Neutrophil (primary cell): ENCODE data around the gene ZNF573.
A peak's percentile ranks its signal among the peaks of the same experiment; 100 is the strongest.
"Not testable (repeated sequence)": the region's sequence is repeated elsewhere in the genome, so short reads cannot be mapped to it uniquely, and the experiment has no call there.

Source experiments
- H3K27ac ChIP-seq: fragments of 200-600 bp; sonication (generic); 2 replicates; pipeline ENCODE4 v1.5.1; 2016; ENCODE audit warnings: mild to moderate bottlenecking, moderate library complexity
- H3K27me3 ChIP-seq: fragments of 200-600 bp; sonication (generic); 2 replicates; pipeline ENCODE4 v1.6.0; 2016; ENCODE audit warnings: mild to moderate bottlenecking
- H3K36me3 ChIP-seq: fragments of 200-600 bp; sonication (generic); 2 replicates; pipeline ENCODE4 v1.5.1; 2017
- H3K4me1 ChIP-seq, 2 experiments: fragments of 200-600 bp in 1 of 2; sonication (generic) in 1 of 2; 1 replicate in 1 of 2; 2 replicates in 1 of 2; pipeline versions ENCODE4 v1.5.1 to v1.6.1; 2013 to 2016; ENCODE audit warnings: low read depth in 1 of 2, low read length in 1 of 2, mild to moderate bottlenecking in 1 of 2, moderate library complexity in 1 of 2; ENCODE audit not compliant: control insufficient read depth in 1 of 2, insufficient read depth in 1 of 2
- H3K4me3 ChIP-seq, 2 experiments: fragments of 200-600 bp in 1 of 2; sonication (generic) in 1 of 2; 1 replicate in 1 of 2; 2 replicates in 1 of 2; pipeline ENCODE4 v1.5.1; 2013 to 2016; ENCODE audit warnings: low read depth in 1 of 2, low read length in 1 of 2, mild to moderate bottlenecking in 1 of 2, moderate library complexity in 1 of 2
- H3K9me3 ChIP-seq: fragments of 200-600 bp; sonication (generic); 2 replicates; pipeline ENCODE4 v1.5.1; 2016
- CTCF ChIP-seq: fragments of 200-600 bp; sonication (generic); IDR thresholded peaks from 2 replicates; pipeline ENCODE4 v1.5.1; 2016; ENCODE audit warnings: antibody characterized with exemption

Gene ZNF573

DNA sequence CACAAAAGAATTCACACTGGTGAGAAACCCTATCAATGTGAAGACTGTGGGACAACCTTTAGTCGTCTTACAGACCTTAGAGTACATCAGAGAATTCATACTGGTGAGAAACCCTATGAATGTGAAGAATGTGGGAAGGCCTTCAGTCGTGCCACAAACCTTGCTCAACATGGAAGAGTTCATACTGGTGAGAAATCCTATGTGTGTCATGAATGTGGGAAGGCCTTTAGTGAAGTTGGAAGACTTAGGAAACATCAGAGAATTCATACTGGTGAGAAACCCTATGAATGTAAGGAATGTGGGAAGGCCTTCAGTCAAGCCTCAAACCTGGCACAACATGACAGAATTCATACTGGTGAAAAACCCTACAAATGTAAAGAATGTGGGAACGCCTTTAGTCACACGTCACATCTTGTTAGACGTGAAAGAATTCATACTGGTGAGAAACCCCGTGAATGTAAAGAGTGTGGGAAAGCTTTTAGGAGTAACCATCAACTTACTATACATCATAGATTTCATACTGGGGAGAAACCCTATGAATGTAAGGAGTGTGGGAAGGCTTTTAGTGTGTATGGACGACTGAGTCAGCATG lies 24.0 kb upstream of the ZNF573 start:
- Histone ChIP-seq H3K36me3 (no peaks in the 10 kb centered on the region), H3K27me3 (no peaks in the 10 kb centered on the region), H3K4me3 (no peak overlapping the region), H3K27ac (no peak overlapping the region), H3K4me1 (no peaks in the 10 kb centered on the region), H3K9me3 (peaks cover 37% of the 10 kb centered on the region)
- no peak for TF ChIP-seq CTCF

DNA sequence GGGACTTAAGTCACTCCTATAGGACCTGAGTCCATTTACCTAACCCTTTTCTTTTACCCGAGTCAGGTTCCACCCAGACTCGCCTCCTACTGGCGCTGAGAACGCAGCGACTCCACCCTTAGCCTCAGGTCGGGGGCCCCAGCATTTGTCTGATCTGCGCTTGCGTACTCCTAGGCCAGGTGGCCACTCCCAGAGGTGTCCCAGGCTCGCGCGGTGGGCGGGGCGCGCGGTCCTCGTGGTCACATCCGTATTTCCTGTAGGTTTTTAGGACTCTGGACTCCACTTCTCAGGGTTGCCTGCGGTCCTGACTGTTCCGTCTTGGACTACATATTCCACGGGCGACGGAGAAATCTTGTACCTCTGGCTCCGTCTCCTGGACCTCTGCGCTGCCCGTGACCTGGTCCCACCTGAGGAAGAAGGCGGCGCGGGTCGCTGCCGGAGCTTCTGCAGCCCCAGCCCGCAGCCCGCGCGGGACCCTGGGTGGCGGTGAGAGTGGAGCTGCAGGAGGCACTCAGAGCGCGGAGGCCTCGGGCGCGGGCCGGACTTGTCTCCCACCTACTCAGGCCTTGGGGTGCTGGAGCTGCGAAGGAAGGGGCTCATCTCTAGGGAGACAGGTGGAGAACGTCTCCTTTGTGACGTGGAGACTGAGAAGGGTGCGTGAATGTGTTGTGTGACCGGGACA lies 11.0 kb upstream of the ZNF573 start:
- Histone ChIP-seq H3K9me3 (peaks cover 19% of the 10 kb centered on the region), H3K27ac (no peak overlapping the region), H3K27me3 (no peaks in the 10 kb centered on the region), H3K4me3 (no peak overlapping the region), H3K4me1 (no peaks in the 10 kb centered on the region), H3K36me3 (no peaks in the 10 kb centered on the region)
- no peak for TF ChIP-seq CTCF

DNA sequence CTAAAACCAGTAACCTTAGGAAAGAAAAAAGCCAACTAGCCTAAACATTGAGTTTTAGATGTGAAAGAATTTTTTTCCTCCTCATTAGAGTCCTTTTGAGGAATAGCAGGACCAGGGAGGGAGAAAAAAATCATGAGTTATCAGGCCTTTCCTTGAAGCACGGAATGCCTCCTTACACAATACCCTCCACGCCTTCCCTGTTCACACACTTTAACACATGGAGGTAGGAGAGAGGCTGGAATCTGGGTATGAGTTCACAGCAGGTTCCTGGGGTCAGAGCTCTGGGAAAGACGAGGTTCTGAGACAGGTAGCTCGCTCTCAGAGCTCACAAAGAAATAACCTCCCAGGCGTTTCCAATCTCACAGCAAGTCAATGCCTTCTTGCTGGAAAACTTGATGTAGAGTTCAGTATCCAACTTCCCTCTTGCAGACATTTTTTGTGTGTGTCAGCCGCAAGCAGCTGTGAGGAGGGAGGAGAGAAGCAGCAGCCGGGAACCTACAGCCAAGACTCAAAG lies 716 bp downstream of the ZNF573 start:
- no peak overlapping the region for H3K27ac ChIP-seq
- no peaks in the 10 kb centered on the region for H3K27me3 ChIP-seq
- no peaks in the 10 kb centered on the region for H3K9me3 ChIP-seq
- no peaks in the 10 kb centered on the region for H3K36me3 ChIP-seq
- H3K4me1 ChIP-seq: peaks cover 10 to 13% of the 10 kb centered on the region in 2 experiments
- no peak for TF ChIP-seq CTCF
- peak overlapping the region; percentile 62 to 87 for H3K4me3 ChIP-seq

- Histone ChIP-seq H3K36me3 (peaks cover 4% of the 10 kb centered on the region), H3K4me3 (no peak overlapping the region), H3K4me1 (no peaks in the 10 kb centered on the region), H3K9me3 (no peaks in the 10 kb centered on the region), H3K27me3 (no peaks in the 10 kb centered on the region), H3K27ac (no peak overlapping the region)
- TF ChIP-seq CTCF: no peak
Observed at GRCh38 chr19:37770985-37771384, 8.4 kb downstream of the ZNF573 start.

GRCh38 chr19:37763488-37763887 lies 15.9 kb downstream of the ZNF573 start:
- peaks cover 4% of the 10 kb centered on the region for H3K9me3 ChIP-seq
- no peaks in the 10 kb centered on the region for H3K4me1 ChIP-seq
- no peak overlapping the region for H3K27ac ChIP-seq
- no peak overlapping the region for H3K4me3 ChIP-seq
- TF ChIP-seq CTCF: no peak
- H3K27me3 ChIP-seq: no peaks in the 10 kb centered on the region
- H3K36me3 ChIP-seq: no peaks in the 10 kb centered on the region

DNA sequence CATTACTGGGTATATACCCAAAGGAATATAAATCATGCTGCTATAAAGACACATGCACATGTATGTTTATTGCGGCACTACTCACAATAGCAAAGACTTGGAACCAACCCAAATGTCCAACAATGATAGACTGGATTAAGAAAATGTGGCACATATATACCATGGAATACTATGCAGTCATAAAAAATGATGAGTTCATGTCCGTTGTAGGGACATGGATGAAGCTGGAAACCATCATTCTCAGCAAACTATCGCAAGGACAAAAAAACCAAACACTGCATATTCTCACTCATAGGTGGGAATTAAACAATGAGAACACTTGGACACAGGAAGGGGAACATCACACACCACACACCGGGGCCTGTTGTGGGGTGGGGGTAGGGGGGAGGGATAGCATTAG lies 21.7 kb downstream of the ZNF573 start:
- not testable (repeated sequence) for H3K4me3 ChIP-seq, H3K27me3 ChIP-seq, H3K36me3 ChIP-seq, H3K4me1 ChIP-seq, H3K27ac ChIP-seq, H3K9me3 ChIP-seq
